Epithelial cell of esophagus (primary cell): ENCODE results near the gene NOC3L.
A peak's percentile ranks its signal among the peaks of the same experiment; 100 is the strongest.
"Not testable (repeated sequence)": the region's sequence is repeated elsewhere in the genome, so short reads cannot be mapped to it uniquely, and the experiment has no call there.

Experiments
- DNase-seq: peaks from one replicate; pipeline ENCODE4 v3.0.0; 2010; ENCODE audit warnings: low read depth
- H3K4me3 ChIP-seq: 2 replicates; pipeline ENCODE4 v1.5.1; 2011; ENCODE audit warnings: mild to moderate bottlenecking, low read length, control low read depth
- TF ChIP-seq, protein P1 (sequence below): IDR thresholded peaks from 2 replicates; pipeline ENCODE4 v1.5.1; 2011; ENCODE audit warnings: low read depth, mild to moderate bottlenecking, low read length, control low read depth, inconsistent platforms; ENCODE audit not compliant: insufficient read depth; ENCODE audit errors: missing control alignments

NOC3L gene

DNA sequence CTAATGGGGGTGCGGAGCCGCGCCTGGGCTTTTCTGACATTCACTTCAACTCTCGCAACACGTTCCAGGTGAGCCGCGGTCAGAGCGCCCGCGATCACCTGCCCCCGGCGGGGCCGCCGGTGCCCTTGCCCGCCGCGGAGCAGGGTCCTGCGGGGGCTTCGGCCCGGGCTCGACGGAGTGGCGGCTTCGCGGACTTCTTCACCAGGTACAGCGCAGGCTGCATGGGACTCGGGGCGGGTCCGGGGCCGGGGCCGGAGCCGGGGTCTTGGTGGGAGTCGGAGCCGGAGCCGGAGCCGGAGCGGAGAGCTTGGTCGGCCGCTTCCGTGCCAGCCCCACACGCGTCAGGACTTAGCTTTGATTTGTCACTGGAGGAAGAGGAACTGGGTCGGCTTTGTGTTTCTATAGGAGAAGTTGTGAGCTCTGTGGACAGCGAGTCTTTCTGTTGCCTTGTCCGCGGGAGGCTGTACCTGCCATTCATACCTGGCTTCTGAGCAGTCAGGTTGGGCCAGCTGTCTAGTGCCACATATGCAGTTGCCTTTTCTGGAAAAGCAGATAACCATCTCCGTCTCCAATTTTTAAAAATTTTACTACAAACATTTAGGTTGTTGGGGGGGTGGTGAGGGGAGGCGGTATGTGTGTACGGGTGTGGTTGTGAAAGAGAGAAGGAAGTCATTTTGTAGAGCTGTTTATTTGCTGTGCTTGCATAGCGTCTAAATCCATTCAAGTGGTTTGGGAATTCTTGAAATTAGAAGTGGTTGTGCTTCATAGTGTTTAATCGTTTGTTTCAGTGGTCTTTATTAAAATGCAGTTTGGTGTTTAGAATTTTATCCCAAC, 40.9 kb upstream of the NOC3L start:
- peak; percentile 91 for DNase-seq
- TF ChIP-seq, protein P1, sequence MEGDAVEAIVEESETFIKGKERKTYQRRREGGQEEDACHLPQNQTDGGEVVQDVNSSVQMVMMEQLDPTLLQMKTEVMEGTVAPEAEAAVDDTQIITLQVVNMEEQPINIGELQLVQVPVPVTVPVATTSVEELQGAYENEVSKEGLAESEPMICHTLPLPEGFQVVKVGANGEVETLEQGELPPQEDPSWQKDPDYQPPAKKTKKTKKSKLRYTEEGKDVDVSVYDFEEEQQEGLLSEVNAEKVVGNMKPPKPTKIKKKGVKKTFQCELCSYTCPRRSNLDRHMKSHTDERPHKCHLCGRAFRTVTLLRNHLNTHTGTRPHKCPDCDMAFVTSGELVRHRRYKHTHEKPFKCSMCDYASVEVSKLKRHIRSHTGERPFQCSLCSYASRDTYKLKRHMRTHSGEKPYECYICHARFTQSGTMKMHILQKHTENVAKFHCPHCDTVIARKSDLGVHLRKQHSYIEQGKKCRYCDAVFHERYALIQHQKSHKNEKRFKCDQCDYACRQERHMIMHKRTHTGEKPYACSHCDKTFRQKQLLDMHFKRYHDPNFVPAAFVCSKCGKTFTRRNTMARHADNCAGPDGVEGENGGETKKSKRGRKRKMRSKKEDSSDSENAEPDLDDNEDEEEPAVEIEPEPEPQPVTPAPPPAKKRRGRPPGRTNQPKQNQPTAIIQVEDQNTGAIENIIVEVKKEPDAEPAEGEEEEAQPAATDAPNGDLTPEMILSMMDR, result no peak
- H3K4me3 ChIP-seq, result peak overlapping the region; percentile 74

DNA sequence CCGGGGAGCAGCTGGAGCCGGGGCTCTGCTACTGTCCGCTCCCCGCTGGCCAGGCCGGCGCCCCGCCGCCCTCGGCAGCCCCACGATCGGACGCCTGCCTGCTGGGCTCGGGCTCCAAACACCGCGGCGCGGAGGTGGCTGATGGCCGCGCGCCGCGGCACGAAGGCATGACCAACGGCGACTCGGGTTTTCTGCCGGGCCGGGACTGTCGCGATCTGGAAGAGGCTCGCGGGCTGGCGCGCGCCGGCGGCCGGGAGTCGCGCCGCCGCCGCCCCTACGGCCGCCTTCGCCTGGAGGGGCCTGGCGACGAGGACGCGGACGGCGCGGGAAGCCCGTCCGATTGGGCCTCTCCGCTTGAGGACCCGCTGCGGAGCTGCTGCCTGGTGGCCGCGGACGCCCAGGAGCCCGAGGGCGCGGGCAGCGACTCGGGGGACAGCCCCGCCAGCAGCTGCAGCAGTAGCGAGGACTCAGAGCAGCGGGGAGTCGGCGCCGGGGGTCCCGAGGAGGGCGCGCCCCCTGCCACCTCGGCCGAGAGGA, 40.2 kb upstream of the NOC3L start:
- peak; percentile 40 for DNase-seq
- TF ChIP-seq, protein P1, result no peak
- H3K4me3 ChIP-seq, result peak overlapping the region; percentile 74

DNA sequence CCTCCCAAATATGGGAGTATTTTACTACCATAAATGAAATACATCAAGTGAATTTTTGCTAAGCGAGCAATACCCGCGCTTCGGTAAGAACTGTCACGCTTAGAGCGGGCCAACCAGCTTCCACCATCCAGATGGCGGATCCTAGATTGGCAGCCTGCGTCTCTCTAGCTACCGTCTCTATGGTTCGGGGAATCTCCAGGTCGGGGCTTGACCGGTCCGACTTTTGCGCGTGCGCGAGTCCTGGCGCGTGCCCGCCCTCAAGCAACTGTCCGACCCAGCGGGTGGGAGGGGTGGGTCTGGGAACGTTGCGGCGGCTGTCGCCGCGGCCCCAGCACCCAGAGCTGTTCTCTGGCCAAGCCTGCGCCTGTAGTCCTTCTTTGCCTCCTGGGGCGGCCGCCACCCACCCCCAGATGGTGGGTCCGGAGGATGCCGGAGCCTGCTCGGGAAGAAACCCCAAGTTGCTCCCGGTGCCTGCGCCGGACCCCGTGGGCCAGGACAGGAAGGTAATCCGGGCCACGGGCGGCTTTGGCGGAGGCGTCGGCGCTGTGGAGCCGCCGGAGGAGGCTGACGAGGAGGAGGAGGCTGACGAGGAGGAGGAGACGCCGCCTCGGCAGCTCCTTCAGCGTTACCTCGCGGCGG, 39.6 kb upstream of the NOC3L start, which contains the start of gene TBC1D12:
Gene TBC1D12, plus strand, starts transcription at position 338 of the 639 bp plus-strand sequence. Its CDS starts 73 bp downstream, at position 411.
- peak within 1 kb of the TSS; percentile 74 for H3K4me3 ChIP-seq
- DNase-seq, result peak; percentile 98
- TF ChIP-seq, protein P1, result no peak

DNA sequence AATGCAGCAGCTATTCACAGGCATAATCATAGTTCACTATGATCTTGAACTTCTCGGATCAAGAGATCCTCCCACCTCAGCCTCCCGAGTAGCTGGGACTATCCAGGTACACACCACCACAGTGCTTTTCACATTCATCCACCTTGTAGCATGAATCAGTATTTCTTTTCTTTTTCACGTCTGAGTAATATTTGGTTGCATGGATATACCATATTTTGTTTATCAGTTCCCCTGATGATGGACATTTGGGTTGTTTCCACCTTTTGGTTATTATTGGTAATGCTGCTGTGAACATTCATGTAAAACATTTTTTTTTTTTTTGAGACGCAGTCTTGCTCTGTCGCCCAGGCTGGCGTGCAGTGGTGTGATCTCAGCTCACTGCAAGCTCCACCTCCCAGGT, 36.0 kb upstream of the NOC3L start:
- no peak for DNase-seq
- TF ChIP-seq, protein P1, result no peak
- no peak overlapping the region for H3K4me3 ChIP-seq

DNA sequence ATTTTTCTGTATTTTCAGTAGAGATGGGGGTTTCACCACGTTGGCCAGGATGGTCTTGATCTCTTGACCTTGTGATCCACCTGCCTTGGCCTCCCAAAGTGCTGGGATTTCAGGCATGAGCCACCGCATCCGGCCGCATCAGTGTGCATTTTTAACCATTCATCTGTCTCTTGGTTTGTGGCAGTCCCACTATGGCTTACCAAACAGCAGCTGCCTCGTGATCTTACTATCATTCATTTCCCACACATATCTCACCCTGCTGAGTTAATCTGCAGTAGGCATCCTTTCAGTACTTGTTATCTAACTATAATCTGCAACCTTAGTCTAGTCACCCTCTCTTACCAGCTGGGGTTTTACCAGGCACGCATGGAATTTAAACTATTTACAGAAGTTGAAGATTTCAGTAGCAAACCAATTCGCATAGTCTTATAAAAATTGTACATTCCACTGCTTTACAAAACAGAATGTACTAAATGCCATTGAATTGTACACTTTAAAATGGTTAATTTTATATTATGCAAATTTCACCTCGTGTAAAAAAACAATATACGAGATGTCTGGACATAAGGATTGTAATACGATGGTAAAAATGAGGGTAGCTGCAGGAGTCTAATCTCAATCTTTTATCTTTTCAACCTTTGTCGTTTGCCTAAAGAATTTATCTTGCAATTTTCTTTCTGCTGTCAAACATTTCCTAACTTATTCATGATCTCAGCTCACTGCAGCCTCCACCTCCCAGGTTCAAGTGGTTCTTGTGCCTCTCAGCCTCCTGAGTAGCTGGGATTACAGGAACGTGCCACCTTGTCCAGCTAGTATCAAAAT, 35.0 kb upstream of the NOC3L start:
- no peak for DNase-seq
- TF ChIP-seq, protein P1, result no peak
- H3K4me3 ChIP-seq, result no peak overlapping the region

DNA sequence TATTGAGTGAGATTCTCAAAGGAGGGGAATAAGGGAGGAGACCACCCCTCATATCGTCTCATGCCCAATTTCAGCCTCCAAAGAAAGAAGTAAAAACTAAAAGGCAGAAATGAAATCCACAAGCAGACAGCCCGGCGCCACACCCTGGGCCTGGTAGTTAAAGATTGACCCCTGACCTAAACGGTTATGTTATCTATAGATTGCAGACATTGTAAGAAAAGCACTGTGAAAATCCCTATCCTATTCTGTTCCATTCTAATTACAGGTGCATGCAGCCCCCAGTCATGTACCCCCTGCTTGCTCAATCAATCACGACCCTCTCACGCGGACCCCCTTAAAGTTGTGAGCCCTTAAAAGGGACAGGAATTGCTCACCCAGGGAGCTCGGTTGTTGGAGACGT, 29.4 kb upstream of the NOC3L start:
- not testable (repeated sequence) for H3K4me3 ChIP-seq, DNase-seq

DNA sequence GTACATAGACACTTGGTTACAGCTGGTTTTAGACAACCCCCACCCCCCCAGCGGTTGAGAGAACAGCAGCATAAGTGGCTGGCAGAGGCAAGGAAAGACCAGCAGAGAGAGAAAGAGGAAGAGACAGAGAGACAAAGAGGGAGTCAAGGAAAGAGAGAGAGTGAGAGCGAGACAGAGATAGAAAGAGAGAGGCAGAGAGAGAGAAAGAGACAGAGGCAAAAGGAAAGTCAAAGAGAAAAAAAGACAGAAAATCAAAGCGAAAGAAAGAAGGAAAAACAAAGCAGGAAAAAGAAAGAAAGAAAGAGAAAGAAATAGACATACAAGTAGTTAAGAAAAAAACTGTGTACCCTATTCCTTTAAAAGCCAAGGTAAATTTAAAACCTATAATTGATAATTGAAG, 23.0 kb upstream of the NOC3L start:
- H3K4me3 ChIP-seq, DNase-seq: not testable (repeated sequence)
